Fibroblast of villous mesenchyme (primary cell): ENCODE results near the gene IL33. TPM values are rescaled to one million over a fixed set of nuclear protein-coding genes. Genes with fewer than 3 reads are reported as not detected.
A peak's percentile ranks its signal among the peaks of the same experiment; 100 is the strongest.

Experiments
- DNase-seq: peaks from one replicate; pipeline ENCODE4 v3.0.0-alpha.2; 2010; ENCODE audit warnings: low read depth
- H3K4me3 ChIP-seq: 2 replicates; pipeline ENCODE4 v1.5.1; 2011; ENCODE audit warnings: low read depth, mild to moderate bottlenecking, low read length
- total RNA-seq: library from RNA; depleted of rRNA; stranded (reverse); fragments of >200 nt; gene quantifications from 2 replicates; pipeline ENCODE4 v1.2.3, GENCODE V29; 2012
- TF ChIP-seq, protein P1 (sequence below): IDR thresholded peaks from 2 replicates; pipeline ENCODE4 v1.5.1; 2012; ENCODE audit warnings: low read depth, mild to moderate bottlenecking, low read length; ENCODE audit not compliant: insufficient read depth

IL33 gene
- total RNA-seq, 1 donor = 7.3 TPM

DNA sequence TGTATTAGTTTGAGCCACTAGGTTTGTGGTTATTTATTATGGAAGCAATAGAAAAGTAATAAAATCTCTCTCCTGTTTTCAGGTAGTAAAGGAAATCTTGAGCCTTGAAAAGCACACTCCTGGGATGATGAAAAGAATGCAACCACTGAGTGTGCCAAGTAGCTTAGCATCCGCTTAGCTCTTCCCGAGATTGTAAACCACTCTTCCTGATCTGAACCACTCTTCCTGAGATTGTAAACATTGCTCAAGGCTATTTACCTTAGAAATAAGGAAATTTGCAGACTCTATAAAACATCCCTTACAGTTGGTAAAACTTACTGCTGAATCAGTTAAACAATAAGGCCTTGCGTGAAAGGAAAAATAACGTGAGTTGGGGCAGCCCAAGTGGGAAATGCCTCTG is 17.4 kb upstream of the IL33 start:
- TF ChIP-seq, protein P1, sequence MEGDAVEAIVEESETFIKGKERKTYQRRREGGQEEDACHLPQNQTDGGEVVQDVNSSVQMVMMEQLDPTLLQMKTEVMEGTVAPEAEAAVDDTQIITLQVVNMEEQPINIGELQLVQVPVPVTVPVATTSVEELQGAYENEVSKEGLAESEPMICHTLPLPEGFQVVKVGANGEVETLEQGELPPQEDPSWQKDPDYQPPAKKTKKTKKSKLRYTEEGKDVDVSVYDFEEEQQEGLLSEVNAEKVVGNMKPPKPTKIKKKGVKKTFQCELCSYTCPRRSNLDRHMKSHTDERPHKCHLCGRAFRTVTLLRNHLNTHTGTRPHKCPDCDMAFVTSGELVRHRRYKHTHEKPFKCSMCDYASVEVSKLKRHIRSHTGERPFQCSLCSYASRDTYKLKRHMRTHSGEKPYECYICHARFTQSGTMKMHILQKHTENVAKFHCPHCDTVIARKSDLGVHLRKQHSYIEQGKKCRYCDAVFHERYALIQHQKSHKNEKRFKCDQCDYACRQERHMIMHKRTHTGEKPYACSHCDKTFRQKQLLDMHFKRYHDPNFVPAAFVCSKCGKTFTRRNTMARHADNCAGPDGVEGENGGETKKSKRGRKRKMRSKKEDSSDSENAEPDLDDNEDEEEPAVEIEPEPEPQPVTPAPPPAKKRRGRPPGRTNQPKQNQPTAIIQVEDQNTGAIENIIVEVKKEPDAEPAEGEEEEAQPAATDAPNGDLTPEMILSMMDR = no peak
- peak; percentile 24 for DNase-seq
- no peak overlapping the region for H3K4me3 ChIP-seq

DNA sequence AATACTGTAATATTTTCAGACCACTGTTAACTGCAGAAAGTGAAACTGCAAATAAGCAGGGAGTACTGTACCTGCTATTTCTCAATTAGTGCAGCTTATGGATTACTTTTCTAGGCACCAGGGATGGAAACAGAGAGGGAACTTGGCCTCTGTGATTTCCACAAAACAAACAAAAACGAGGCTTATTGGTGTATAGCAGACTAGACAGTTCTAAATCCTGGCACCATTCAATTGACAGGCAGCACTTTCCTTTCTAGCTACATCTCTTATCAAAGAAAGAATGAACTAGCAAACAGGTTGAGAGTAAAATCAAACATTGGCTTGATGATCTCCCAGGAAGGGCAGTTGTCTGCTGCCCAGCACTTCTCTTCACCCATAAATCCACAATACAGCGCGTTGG is 16.0 kb upstream of the IL33 start:
- TF ChIP-seq, protein P1 = no peak
- no peak for DNase-seq
- no peak overlapping the region for H3K4me3 ChIP-seq

DNA sequence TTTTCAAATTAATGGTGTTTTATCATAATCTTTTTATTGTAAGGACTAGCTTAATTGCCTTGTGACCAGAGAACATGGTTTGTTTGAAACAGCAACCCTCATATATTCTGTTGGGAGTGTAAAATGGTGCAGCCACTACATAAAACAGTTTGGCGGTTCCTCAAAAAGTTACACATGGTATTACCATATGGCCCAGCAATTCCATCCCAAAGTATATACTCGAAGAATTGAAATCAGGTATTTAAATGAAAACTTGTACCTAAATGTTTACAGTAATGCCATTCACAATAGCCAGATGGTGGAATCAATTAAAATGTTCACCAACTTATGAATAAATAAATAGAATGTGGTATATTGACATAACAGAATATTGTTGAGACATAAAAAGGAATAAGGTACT is 14.8 kb upstream of the IL33 start:
- DNase-seq = no peak

DNA sequence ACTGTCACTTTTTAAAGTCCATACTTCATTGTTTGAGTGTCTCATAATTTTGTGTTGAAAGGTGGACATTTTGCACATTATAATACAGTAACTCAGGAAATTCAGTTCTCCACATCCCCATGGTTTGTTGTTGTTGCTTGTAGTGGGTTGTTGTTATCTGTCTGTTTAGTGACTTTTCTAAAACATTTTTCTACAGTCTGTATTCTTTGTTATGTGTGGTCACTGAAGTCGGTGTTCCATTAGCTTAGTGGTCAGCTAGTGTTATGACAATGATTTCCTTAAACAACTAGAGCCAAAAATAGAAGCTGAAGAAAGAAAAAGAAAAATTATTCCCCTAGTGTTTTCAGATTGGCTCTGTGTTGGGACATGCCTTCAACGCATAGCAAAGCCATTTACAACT is 5.6 kb upstream of the IL33 start:
- no peak overlapping the region for H3K4me3 ChIP-seq
- DNase-seq = no peak
- TF ChIP-seq, protein P1 = no peak

More for the DNA sequence above, 14.8 kb upstream of the IL33 start:
- TF ChIP-seq, protein P1 = no peak
- H3K4me3 ChIP-seq = no peak overlapping the region

DNA sequence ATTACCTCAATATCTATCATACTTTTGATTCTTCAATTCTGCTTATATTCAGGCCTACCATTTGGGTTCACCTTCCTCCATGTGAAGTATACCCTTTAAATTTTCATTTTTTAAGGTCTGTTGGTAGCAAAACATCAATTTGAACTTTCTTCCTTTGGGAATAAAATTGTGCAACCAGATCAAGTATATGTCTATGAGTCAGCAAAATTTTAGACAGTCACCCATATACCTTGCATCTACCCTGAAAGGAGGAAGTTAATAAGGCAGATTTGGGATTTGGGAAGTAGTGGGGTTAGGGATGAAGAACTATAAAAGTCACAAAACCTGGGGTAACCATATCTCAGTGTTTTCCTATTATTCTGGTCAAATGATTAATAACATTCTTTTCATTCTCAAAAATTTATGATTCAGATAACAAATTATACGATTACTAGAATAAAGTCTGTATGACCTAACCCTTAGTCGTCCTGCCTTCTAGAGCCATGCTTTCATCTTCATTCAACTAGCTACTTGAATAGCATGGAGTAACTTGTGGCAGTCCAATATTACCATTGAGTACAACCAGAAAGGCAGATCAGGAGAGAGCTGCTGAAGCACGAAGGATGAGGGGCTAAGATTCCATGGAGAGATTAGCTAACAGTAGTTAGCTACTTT is 2.8 kb upstream of the IL33 start:
- no peak overlapping the region for H3K4me3 ChIP-seq
- TF ChIP-seq, protein P1 = no peak
- no peak for DNase-seq

DNA sequence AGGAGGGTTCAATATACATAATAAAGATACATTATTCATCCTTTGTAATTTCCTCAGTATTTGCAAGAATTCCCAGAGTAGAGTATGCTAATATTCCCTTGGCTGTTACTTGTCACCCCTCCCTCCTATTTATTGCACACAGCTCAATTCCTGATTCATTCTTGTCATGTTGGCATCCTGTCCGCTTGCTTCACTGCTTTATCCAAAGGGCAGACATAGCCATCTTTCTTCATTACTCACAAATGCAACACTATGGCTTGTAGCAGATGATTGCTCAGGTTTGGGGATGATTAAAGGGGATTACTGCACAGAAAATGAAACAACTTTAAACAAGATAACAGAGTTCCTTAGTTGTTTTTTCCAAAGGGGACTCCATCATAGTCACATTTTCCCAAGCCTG is 1.2 kb upstream of the IL33 start:
- no peak for DNase-seq
- TF ChIP-seq, protein P1 = no peak
- no peak overlapping the region for H3K4me3 ChIP-seq

DNA sequence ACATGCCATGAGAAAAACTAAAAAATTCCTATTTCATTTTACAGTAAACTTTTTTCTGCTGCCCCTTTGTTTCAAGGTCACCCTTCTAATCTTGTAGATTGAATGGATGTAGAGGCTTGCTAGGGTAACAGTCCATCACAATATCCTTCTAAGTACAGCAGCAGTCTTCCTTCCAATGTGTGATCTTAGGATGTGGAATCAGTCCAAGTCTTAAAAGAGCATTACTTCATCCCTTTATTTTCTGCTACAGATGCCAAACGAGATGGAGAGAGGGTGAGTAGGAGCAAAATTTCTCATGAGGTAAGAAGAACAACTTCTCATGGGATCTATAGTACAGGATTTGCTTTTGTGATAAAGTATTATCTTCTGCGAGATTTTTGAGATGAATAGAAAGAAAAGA is 704 bp upstream of the IL33 start:
- DNase-seq = peak; percentile 26
- no peak overlapping the region for H3K4me3 ChIP-seq
- TF ChIP-seq, protein P1 = no peak
